ENCODE data around the gene AGTRAP.

AGTRAP gene

GRCh38 chr1:11790880-11791715 is 55.2 kb downstream of the AGTRAP start:
- no peak overlapping the region for H3K9ac ChIP-seq
- H3K4me1 ChIP-seq (ENCODE audit: low read depth, poor library complexity, severe bottlenecking) = no peaks in the 10 kb centered on the region
- no peak overlapping the region for H3K4me3 ChIP-seq (IDR thresholded peaks at IDR 0.05; ENCODE audit: insufficient read depth, low read depth, low read length)
- no peak for TF ChIP-seq CTCF (conservative IDR thresholded peaks at IDR 0.05; ENCODE audit: low read depth, low read length)
- no peaks in the 10 kb centered on the region for H3K36me3 ChIP-seq (ENCODE audit: insufficient read depth)
- H3K27me3 ChIP-seq (ENCODE audit: insufficient read depth, low read depth) = no peaks in the 10 kb centered on the region
- H2AFZ ChIP-seq (ENCODE audit: low read depth) = no peak overlapping the region
- no peak overlapping the region for H3K27ac ChIP-seq
- no peaks in the 10 kb centered on the region for H3K79me2 ChIP-seq (ENCODE audit: insufficient read depth, low read depth)
- no peak overlapping the region for H3K4me2 ChIP-seq
- H4K20me1 ChIP-seq (ENCODE audit: insufficient read depth) = no peaks in the 10 kb centered on the region

GRCh38 chr1:11792106-11792505 is 56.2 kb downstream of the AGTRAP start:
- H3K9ac ChIP-seq = no peak overlapping the region
- H3K27me3 ChIP-seq (ENCODE audit: insufficient read depth, low read depth) = no peaks in the 10 kb centered on the region
- TF ChIP-seq CTCF (conservative IDR thresholded peaks at IDR 0.05; ENCODE audit: low read depth, low read length) = no peak
- H3K4me2 ChIP-seq = no peak overlapping the region
- H4K20me1 ChIP-seq (ENCODE audit: insufficient read depth) = no peaks in the 10 kb centered on the region
- no peak overlapping the region for H3K4me3 ChIP-seq (IDR thresholded peaks at IDR 0.05; ENCODE audit: insufficient read depth, low read depth, low read length)
- no peak overlapping the region for H3K27ac ChIP-seq
- no peak overlapping the region for H2AFZ ChIP-seq (ENCODE audit: low read depth)
- no peaks in the 10 kb centered on the region for H3K79me2 ChIP-seq (ENCODE audit: insufficient read depth, low read depth)
- H3K4me1 ChIP-seq (ENCODE audit: low read depth, poor library complexity, severe bottlenecking) = no peaks in the 10 kb centered on the region
- H3K36me3 ChIP-seq (ENCODE audit: insufficient read depth) = no peaks in the 10 kb centered on the region

- no peak overlapping the region for H2AFZ ChIP-seq (ENCODE audit: low read depth)
- no peak overlapping the region for H3K4me2 ChIP-seq
- no peaks in the 10 kb centered on the region for H3K79me2 ChIP-seq (ENCODE audit: insufficient read depth, low read depth)
- no peak overlapping the region for H3K4me3 ChIP-seq (IDR thresholded peaks at IDR 0.05; ENCODE audit: insufficient read depth, low read depth, low read length)
- H3K27me3 ChIP-seq (ENCODE audit: insufficient read depth, low read depth) = no peaks in the 10 kb centered on the region
- H3K36me3 ChIP-seq (ENCODE audit: insufficient read depth) = no peaks in the 10 kb centered on the region
- H3K9ac ChIP-seq = no peak overlapping the region
- no peak overlapping the region for H3K27ac ChIP-seq
- TF ChIP-seq CTCF (conservative IDR thresholded peaks at IDR 0.05; ENCODE audit: low read depth, low read length) = no peak
- H3K4me1 ChIP-seq (ENCODE audit: low read depth, poor library complexity, severe bottlenecking) = no peaks in the 10 kb centered on the region
- H4K20me1 ChIP-seq (ENCODE audit: insufficient read depth) = no peaks in the 10 kb centered on the region
Measured at GRCh38 chr1:11793819-11794218, 57.9 kb downstream of the AGTRAP start.

- no peak for TF ChIP-seq CTCF (conservative IDR thresholded peaks at IDR 0.05; ENCODE audit: low read depth, low read length)
- H3K79me2 ChIP-seq (ENCODE audit: insufficient read depth, low read depth) = no peaks in the 10 kb centered on the region
- no peaks in the 10 kb centered on the region for H3K27me3 ChIP-seq (ENCODE audit: insufficient read depth, low read depth)
- no peaks in the 10 kb centered on the region for H3K4me1 ChIP-seq (ENCODE audit: low read depth, poor library complexity, severe bottlenecking)
- H3K4me2 ChIP-seq = no peak overlapping the region
- H2AFZ ChIP-seq (ENCODE audit: low read depth) = no peak overlapping the region
- no peak overlapping the region for H3K4me3 ChIP-seq (IDR thresholded peaks at IDR 0.05; ENCODE audit: insufficient read depth, low read depth, low read length)
- H3K9ac ChIP-seq = no peak overlapping the region
- H3K27ac ChIP-seq = no peak overlapping the region
- no peaks in the 10 kb centered on the region for H3K36me3 ChIP-seq (ENCODE audit: insufficient read depth)
- H4K20me1 ChIP-seq (ENCODE audit: insufficient read depth) = no peaks in the 10 kb centered on the region
Measured at GRCh38 chr1:11794446-11795237, 58.7 kb downstream of the AGTRAP start.

Measured in KMS-11 (cell line).